Measurements from ENCODE around the gene PBX4.

PBX4 gene

DNA sequence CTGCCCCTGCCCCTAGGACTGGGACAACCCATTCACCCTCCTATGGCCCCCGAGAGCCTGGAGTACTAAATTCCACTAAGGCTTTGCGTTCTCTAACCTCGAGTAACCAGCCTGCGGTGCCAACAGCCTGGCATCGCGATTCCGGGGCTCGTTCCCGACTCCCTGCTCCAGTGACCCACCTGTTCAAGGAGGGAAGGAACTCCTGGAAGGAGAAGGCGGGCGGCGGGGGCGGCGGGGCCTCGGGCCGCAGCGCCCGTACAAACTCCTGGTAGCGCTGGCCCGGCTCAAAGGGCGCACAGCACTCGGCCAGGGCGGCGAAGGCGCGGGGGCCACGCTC, 18.7 kb upstream of the PBX4 start:
- no peak overlapping the region for H3K4me3 ChIP-seq (ENCODE audit: low read length)
- DNase-seq (ENCODE audit: low read depth), result no peak

DNA sequence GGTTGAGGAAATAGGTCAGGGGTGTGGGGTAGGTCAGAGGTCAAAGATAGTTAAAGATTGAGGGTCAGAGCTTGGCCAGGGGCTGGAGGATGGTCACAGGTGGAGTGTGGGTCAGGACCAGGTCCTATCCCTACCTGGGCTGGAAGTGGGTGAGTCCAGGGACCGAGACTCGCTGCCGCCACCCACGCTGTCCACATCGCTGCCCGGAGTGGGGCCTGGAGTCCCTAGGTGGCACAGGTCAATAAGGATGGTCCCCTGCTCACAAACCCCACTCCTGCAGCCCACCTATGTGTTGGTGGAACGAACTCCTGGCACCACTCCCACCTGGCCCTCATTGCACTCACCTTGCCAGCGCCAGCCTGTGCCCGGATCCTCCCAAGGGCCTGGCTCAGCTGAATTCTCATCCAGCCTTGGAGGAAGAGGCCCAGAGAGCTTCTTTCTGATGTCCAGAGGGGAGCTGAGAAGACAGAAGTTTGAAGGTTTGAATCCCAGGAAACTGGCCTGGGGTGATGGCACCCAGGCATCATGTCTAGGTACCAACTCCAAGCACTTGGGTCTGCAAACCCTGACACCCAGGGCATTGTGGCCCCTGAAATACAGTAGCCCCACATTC, 18.2 kb upstream of the PBX4 start:
- DNase-seq (ENCODE audit: low read depth), result no peak
- no peak overlapping the region for H3K4me3 ChIP-seq (ENCODE audit: low read length)
- TF ChIP-seq, protein P1, sequence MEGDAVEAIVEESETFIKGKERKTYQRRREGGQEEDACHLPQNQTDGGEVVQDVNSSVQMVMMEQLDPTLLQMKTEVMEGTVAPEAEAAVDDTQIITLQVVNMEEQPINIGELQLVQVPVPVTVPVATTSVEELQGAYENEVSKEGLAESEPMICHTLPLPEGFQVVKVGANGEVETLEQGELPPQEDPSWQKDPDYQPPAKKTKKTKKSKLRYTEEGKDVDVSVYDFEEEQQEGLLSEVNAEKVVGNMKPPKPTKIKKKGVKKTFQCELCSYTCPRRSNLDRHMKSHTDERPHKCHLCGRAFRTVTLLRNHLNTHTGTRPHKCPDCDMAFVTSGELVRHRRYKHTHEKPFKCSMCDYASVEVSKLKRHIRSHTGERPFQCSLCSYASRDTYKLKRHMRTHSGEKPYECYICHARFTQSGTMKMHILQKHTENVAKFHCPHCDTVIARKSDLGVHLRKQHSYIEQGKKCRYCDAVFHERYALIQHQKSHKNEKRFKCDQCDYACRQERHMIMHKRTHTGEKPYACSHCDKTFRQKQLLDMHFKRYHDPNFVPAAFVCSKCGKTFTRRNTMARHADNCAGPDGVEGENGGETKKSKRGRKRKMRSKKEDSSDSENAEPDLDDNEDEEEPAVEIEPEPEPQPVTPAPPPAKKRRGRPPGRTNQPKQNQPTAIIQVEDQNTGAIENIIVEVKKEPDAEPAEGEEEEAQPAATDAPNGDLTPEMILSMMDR (conservative IDR thresholded peaks at IDR 0.05; ENCODE audit: low read length), result no peak

More for the DNA sequence above, 18.7 kb upstream of the PBX4 start:
- TF ChIP-seq, protein P1 (conservative IDR thresholded peaks at IDR 0.05; ENCODE audit: low read length), result no peak

DNA sequence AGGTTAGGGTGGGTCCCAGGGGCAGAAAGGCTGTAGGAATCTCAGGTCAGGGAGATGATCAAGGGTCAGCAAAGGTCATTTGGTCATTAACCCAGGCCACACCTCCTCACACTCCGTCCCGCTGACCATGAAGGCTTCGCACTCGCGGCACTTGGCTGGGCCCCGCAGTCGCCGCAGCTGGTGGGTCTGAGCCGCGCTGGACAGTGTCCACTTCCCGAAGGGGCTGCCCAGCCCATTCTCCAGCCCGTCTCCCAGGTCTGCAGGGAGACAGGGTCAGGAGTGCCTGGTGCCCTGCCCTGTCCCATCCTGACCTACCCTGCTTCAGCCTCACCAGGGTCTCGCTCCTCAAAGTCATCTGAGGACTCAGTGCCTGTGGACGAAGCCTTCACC, 16.8 kb upstream of the PBX4 start:
- DNase-seq (ENCODE audit: low read depth), result no peak
- H3K4me3 ChIP-seq (ENCODE audit: low read length), result no peak overlapping the region

DNA sequence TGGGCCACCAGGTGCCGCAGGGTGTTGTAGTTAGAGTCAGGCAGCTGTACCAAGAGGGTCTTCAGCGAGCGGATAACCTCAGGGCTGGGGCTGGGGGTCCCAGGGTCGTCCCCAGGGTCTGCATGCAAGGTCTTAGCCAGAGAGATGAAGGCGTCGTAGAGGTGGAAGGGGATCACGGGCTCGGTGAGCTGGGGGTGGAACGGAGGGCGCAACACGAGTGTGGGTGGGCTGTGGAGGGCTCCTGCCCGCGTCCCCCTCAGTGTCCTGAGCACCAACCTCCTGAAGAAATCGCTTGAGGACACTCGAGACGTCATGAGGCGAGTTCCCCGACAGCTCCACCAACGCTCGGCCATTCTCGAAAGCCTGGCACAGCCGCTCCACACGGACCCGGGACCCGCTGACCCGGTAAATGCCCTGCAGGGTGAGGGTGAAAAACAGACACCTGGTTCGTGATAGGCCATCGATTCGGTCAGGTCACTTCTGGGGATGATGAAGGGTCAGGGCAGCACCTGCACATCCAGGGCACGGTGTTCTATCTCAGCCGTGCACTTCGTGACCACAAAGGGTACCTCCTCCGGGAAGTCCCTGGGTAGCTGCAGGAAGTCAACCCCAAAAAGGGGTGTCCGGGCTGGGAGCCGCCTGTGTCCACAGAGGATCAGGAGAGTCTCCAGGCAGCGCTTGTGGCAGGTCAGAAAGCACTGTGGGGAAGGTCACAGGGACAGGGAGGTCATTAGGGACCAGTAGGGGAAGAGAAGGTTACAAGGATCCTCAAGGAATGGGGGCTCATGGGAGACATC, 16.2 kb upstream of the PBX4 start:
- TF ChIP-seq, protein P1 (conservative IDR thresholded peaks at IDR 0.05; ENCODE audit: low read length), result no peak
- DNase-seq (ENCODE audit: low read depth), result no peak
- H3K4me3 ChIP-seq (ENCODE audit: low read length), result no peak overlapping the region

More for the DNA sequence above, 16.8 kb upstream of the PBX4 start:
- TF ChIP-seq, protein P1 (conservative IDR thresholded peaks at IDR 0.05; ENCODE audit: low read length), result no peak

DNA sequence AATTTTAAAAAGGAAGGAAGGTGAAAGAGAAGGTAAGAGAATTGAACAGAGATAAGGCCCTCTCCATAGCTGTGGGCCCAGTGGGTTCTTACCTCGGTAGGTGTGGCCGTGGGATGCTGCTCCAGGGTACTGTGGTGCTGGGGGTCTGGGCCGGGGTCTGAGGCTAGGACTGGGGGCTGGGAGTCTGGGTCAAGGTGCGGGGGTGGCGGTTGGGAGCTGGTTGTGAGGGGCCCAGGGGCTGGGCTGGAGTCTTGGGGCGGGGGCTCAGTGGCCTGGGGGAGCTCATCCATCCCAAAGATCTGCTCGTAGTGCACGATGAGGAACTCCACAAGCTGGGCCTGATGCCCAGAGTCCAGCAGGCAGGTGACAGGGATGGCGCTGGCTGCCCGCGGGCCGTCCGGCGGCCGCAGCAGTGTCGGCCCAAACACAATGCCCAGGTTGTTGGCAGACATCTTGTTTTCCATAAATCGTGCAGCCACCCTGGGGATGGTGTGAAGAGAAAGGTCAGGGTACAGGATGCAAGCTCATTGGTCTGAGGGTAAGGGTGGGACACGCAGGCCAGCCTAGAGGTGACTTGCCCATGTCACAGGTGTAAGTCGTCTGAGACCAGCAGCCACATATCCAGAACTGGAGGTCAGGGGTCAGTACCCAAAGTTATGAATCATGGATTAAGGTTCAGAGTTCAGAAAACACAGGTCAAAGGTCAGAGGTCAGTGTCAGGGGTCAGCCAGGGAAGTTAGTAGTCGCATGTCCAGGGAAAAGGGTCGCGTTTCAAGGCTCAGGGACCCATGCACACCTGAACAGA, 15.4 kb upstream of the PBX4 start:
- TF ChIP-seq, protein P1 (conservative IDR thresholded peaks at IDR 0.05; ENCODE audit: low read length), result no peak
- no peak overlapping the region for H3K4me3 ChIP-seq (ENCODE audit: low read length)
- no peak for DNase-seq (ENCODE audit: low read depth)

DNA sequence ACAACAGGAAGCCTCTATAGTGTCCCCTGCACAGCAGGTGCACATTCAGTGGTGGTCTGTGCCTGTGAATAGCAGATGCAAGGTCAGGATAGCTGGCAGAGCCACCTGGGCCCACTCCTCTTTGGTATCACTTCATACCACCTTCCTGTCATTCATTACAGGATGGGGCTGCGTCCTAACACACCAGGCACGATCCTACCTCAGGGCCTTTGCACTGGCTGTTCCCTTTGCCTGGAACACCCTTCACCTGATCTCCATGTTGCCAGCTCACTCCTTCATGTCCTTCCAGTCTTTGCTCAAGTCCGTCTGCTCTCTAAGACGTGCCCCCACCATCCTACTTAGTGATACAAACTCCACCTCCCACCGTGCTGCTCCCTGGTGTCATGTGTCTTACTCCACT, 14.2 kb upstream of the PBX4 start:
- H3K4me3 ChIP-seq (ENCODE audit: low read length), result no peak overlapping the region
- TF ChIP-seq, protein P1 (conservative IDR thresholded peaks at IDR 0.05; ENCODE audit: low read length), result no peak
- no peak for DNase-seq (ENCODE audit: low read depth)
